Measurements from ENCODE around the gene HRCT1.

The HRCT1 gene

GRCh38 chr9:35859310-35859989, 46.6 kb upstream of the HRCT1 start:
- DNase-seq (ENCODE audit: low spot score) = no peak
- Histone ChIP-seq H2BK120ac (ENCODE audit: low read depth, low read length) (no peak overlapping the region), H2BK12ac (ENCODE audit: low read length) (no peak overlapping the region), H4K91ac (ENCODE audit: low read depth, low read length, poor library complexity) (no peak overlapping the region), H3K18ac (ENCODE audit: low read length) (no peak overlapping the region), H3K4me3 (ENCODE audit: low read length in 2 of 2) (no peak overlapping the region), H3K9me3 (replicated peaks in 1 of 2; ENCODE audit: control insufficient read depth in 2 of 2, insufficient read depth in 1 of 2, low read depth in 1 of 2, low read length in 2 of 2) (no peaks in the 10 kb centered on the region), H2AFZ (ENCODE audit: low read length) (no peak overlapping the region), H3K27ac (replicated peaks; ENCODE audit: low read length) (no peak overlapping the region), H3K9ac (ENCODE audit: low read depth, low read length, poor library complexity) (no peak overlapping the region), H2BK15ac (ENCODE audit: low read length) (no peak overlapping the region), H3K36me3 (replicated peaks in 1 of 2; ENCODE audit: control insufficient read depth in 2 of 2, insufficient read depth in 2 of 2, low read length in 2 of 2) (no peaks in the 10 kb centered on the region), H3K27me3 (ENCODE audit: control insufficient read depth in 3 of 3, insufficient read depth in 3 of 3, low read depth in 1 of 3, low read length in 3 of 3) (peaks cover 0 to 11% (median 0%) of the 10 kb centered on the region in 3 experiments), H3K23ac (ENCODE audit: low read depth, low read length, poor library complexity) (no peak overlapping the region), H3K4me2 (ENCODE audit: insufficient read depth, low read length, poor library complexity, severe bottlenecking) (no peak overlapping the region), H3K14ac (ENCODE audit: low read length) (no peak overlapping the region), H3K4me1 (ENCODE audit: control insufficient read depth in 2 of 2, insufficient read depth in 1 of 2, low read depth in 1 of 2, low read length in 2 of 2) (peaks cover 0 to 10% of the 10 kb centered on the region in 2 donors), H3K4ac (ENCODE audit: low read length) (no peak overlapping the region), H4K8ac (ENCODE audit: low read depth, low read length) (no peak overlapping the region), H2BK5ac (ENCODE audit: low read length) (no peak overlapping the region), H3K79me1 (ENCODE audit: low read depth, low read length) (no peaks in the 10 kb centered on the region), H2AK5ac (ENCODE audit: low read depth, low read length) (no peak overlapping the region)
- no CpG with 5 or more reads among the region's 16 CpGs for WGBS, 2 donors (ENCODE audit: extremely low coverage in 2 of 2, insufficient read length in 2 of 2, insufficient replicate concordance in 1 of 2)

- H2AK5ac ChIP-seq (ENCODE audit: low read depth, low read length) = no peak overlapping the region
- H4K91ac ChIP-seq (ENCODE audit: low read depth, low read length, poor library complexity) = no peak overlapping the region
- H3K9ac ChIP-seq (ENCODE audit: low read depth, low read length, poor library complexity) = no peak overlapping the region
- H4K8ac ChIP-seq (ENCODE audit: low read depth, low read length) = no peak overlapping the region
- H3K14ac ChIP-seq (ENCODE audit: low read length) = no peak overlapping the region
- no peak overlapping the region for H2BK5ac ChIP-seq (ENCODE audit: low read length)
- no peak overlapping the region for H2BK120ac ChIP-seq (ENCODE audit: low read depth, low read length)
- no peaks in the 10 kb centered on the region for H3K36me3 ChIP-seq (replicated peaks in 1 of 2; ENCODE audit: control insufficient read depth in 2 of 2, insufficient read depth in 2 of 2, low read length in 2 of 2)
- no peak overlapping the region for H3K23ac ChIP-seq (ENCODE audit: low read depth, low read length, poor library complexity)
- peaks cover 0 to 10% of the 10 kb centered on the region in 2 donors for H3K4me1 ChIP-seq (ENCODE audit: control insufficient read depth in 2 of 2, insufficient read depth in 1 of 2, low read depth in 1 of 2, low read length in 2 of 2)
- H2BK15ac ChIP-seq (ENCODE audit: low read length) = no peak overlapping the region
- peaks cover 0 to 11% (median 0%) of the 10 kb centered on the region in 3 experiments for H3K27me3 ChIP-seq (ENCODE audit: control insufficient read depth in 3 of 3, insufficient read depth in 3 of 3, low read depth in 1 of 3, low read length in 3 of 3)
- no peak overlapping the region for H3K4me2 ChIP-seq (ENCODE audit: insufficient read depth, low read length, poor library complexity, severe bottlenecking)
- H3K4me3 ChIP-seq (ENCODE audit: low read length in 2 of 2) = no peak overlapping the region
- no CpG with 5 or more reads among the region's 3 CpGs for WGBS, 2 donors (ENCODE audit: extremely low coverage in 2 of 2, insufficient read length in 2 of 2, insufficient replicate concordance in 1 of 2)
- no peak overlapping the region for H3K18ac ChIP-seq (ENCODE audit: low read length)
- H2AFZ ChIP-seq (ENCODE audit: low read length) = no peak overlapping the region
- H3K4ac ChIP-seq (ENCODE audit: low read length) = no peak overlapping the region
- no peaks in the 10 kb centered on the region for H3K9me3 ChIP-seq (replicated peaks in 1 of 2; ENCODE audit: control insufficient read depth in 2 of 2, insufficient read depth in 1 of 2, low read depth in 1 of 2, low read length in 2 of 2)
- H3K27ac ChIP-seq (replicated peaks; ENCODE audit: low read length) = no peak overlapping the region
- H3K79me1 ChIP-seq (ENCODE audit: low read depth, low read length) = no peaks in the 10 kb centered on the region
- no peak overlapping the region for H2BK12ac ChIP-seq (ENCODE audit: low read length)
- DNase-seq (ENCODE audit: low spot score) = no peak
Measured at GRCh38 chr9:35859990-35860339, 46.0 kb upstream of the HRCT1 start.

- Histone ChIP-seq H3K79me1 (ENCODE audit: low read depth, low read length) (no peaks in the 10 kb centered on the region), H2BK120ac (ENCODE audit: low read depth, low read length) (no peak overlapping the region), H3K27ac (replicated peaks; ENCODE audit: low read length) (no peak overlapping the region), H2AK5ac (ENCODE audit: low read depth, low read length) (no peak overlapping the region), H2AFZ (ENCODE audit: low read length) (no peak overlapping the region), H3K4me3 (ENCODE audit: low read length in 2 of 2) (peak overlapping the region in 1 of 2 donors; percentile 15), H2BK5ac (ENCODE audit: low read length) (no peak overlapping the region), H3K36me3 (replicated peaks in 1 of 2; ENCODE audit: control insufficient read depth in 2 of 2, insufficient read depth in 2 of 2, low read length in 2 of 2) (no peaks in the 10 kb centered on the region), H3K27me3 (ENCODE audit: control insufficient read depth in 3 of 3, insufficient read depth in 3 of 3, low read depth in 1 of 3, low read length in 3 of 3) (peaks cover 0 to 11% (median 0%) of the 10 kb centered on the region in 3 experiments), H3K4me2 (ENCODE audit: insufficient read depth, low read length, poor library complexity, severe bottlenecking) (no peak overlapping the region), H3K4ac (ENCODE audit: low read length) (peak overlapping the region; percentile 38), H3K14ac (ENCODE audit: low read length) (no peak overlapping the region), H3K9ac (ENCODE audit: low read depth, low read length, poor library complexity) (peak overlapping the region; percentile 6), H2BK12ac (ENCODE audit: low read length) (no peak overlapping the region), H3K18ac (ENCODE audit: low read length) (no peak overlapping the region), H4K8ac (ENCODE audit: low read depth, low read length) (no peak overlapping the region), H2BK15ac (ENCODE audit: low read length) (no peak overlapping the region), H3K9me3 (replicated peaks in 1 of 2; ENCODE audit: control insufficient read depth in 2 of 2, insufficient read depth in 1 of 2, low read depth in 1 of 2, low read length in 2 of 2) (no peaks in the 10 kb centered on the region), H3K4me1 (ENCODE audit: control insufficient read depth in 2 of 2, insufficient read depth in 1 of 2, low read depth in 1 of 2, low read length in 2 of 2) (peaks cover 0 to 8% of the 10 kb centered on the region in 2 donors), H3K23ac (ENCODE audit: low read depth, low read length, poor library complexity) (peak overlapping the region; percentile 47), H4K91ac (ENCODE audit: low read depth, low read length, poor library complexity) (no peak overlapping the region)
- WGBS, 2 donors (ENCODE audit: extremely low coverage in 2 of 2, insufficient read length in 2 of 2, insufficient replicate concordance in 1 of 2) = no CpG with 5 or more reads among the region's 12 CpGs
- no peak for DNase-seq (ENCODE audit: low spot score)
Measured at GRCh38 chr9:35861161-35861897, 44.7 kb upstream of the HRCT1 start.

GRCh38 chr9:35862328-35862727, 43.7 kb upstream of the HRCT1 start:
- Histone ChIP-seq H4K8ac (ENCODE audit: low read depth, low read length) (no peak overlapping the region), H3K79me1 (ENCODE audit: low read depth, low read length) (no peaks in the 10 kb centered on the region), H3K14ac (ENCODE audit: low read length) (no peak overlapping the region), H3K9ac (ENCODE audit: low read depth, low read length, poor library complexity) (no peak overlapping the region), H2AFZ (ENCODE audit: low read length) (no peak overlapping the region), H3K27me3 (ENCODE audit: control insufficient read depth in 3 of 3, insufficient read depth in 3 of 3, low read depth in 1 of 3, low read length in 3 of 3) (peaks cover 0 to 11% (median 0%) of the 10 kb centered on the region in 3 experiments), H3K4me3 (ENCODE audit: low read length in 2 of 2) (no peak overlapping the region), H2BK15ac (ENCODE audit: low read length) (no peak overlapping the region), H2AK5ac (ENCODE audit: low read depth, low read length) (no peak overlapping the region), H3K36me3 (replicated peaks in 1 of 2; ENCODE audit: control insufficient read depth in 2 of 2, insufficient read depth in 2 of 2, low read length in 2 of 2) (no peaks in the 10 kb centered on the region), H2BK120ac (ENCODE audit: low read depth, low read length) (no peak overlapping the region), H3K4me1 (ENCODE audit: control insufficient read depth in 2 of 2, insufficient read depth in 1 of 2, low read depth in 1 of 2, low read length in 2 of 2) (peaks cover 0 to 8% of the 10 kb centered on the region in 2 donors), H3K4ac (ENCODE audit: low read length) (no peak overlapping the region), H3K9me3 (replicated peaks in 1 of 2; ENCODE audit: control insufficient read depth in 2 of 2, insufficient read depth in 1 of 2, low read depth in 1 of 2, low read length in 2 of 2) (no peaks in the 10 kb centered on the region), H2BK12ac (ENCODE audit: low read length) (no peak overlapping the region), H3K4me2 (ENCODE audit: insufficient read depth, low read length, poor library complexity, severe bottlenecking) (no peak overlapping the region), H3K23ac (ENCODE audit: low read depth, low read length, poor library complexity) (no peak overlapping the region), H3K27ac (replicated peaks; ENCODE audit: low read length) (no peak overlapping the region), H3K18ac (ENCODE audit: low read length) (no peak overlapping the region), H4K91ac (ENCODE audit: low read depth, low read length, poor library complexity) (no peak overlapping the region), H2BK5ac (ENCODE audit: low read length) (no peak overlapping the region)
- DNase-seq (ENCODE audit: low spot score) = no peak
- WGBS, 2 donors (ENCODE audit: extremely low coverage in 2 of 2, insufficient read length in 2 of 2, insufficient replicate concordance in 1 of 2) = no CpG with 5 or more reads among the region's 4 CpGs
